Fibroblast of lung (primary cell): ENCODE measurements around the gene WDR75. TPM values are rescaled to one million over a fixed set of nuclear protein-coding genes. Genes with fewer than 3 reads are reported as not detected.
A peak's percentile ranks its signal among the peaks of the same experiment; 100 is the strongest.

Experiments used
- DNase-seq, 2 donors: peaks; one replicate each; pipeline versions ENCODE4 v3.0.0 to v3.0.0-alpha.2; 2010; ENCODE audit warnings: low read depth in 2 of 2
- H2AFZ ChIP-seq: 2 replicates; pipeline ENCODE4 v1.5.1; 2012; ENCODE audit warnings: low read length, control low read depth, inconsistent platforms
- H3K27ac ChIP-seq: 2 replicates; pipeline ENCODE4 v1.5.1; 2011; ENCODE audit warnings: low read length, control low read depth; ENCODE audit not compliant: insufficient read depth
- H3K27me3 ChIP-seq: 2 replicates; pipeline ENCODE4 v1.5.1; 2011; ENCODE audit warnings: mild to moderate bottlenecking, low read length; ENCODE audit not compliant: control insufficient read depth, insufficient read depth
- H3K36me3 ChIP-seq: 2 replicates; pipeline ENCODE4 v1.5.1; 2011; ENCODE audit warnings: low read length; ENCODE audit not compliant: control insufficient read depth, insufficient read depth
- H3K4me1 ChIP-seq: 2 replicates; pipeline ENCODE4 v1.5.1; 2011; ENCODE audit warnings: low read length; ENCODE audit not compliant: control insufficient read depth, insufficient read depth; ENCODE audit errors: extremely low read depth
- H3K4me2 ChIP-seq: 2 replicates; pipeline ENCODE4 v1.5.1; 2011; ENCODE audit warnings: low read length, control low read depth; ENCODE audit not compliant: insufficient read depth; ENCODE audit errors: extremely low read depth
- H3K4me3 ChIP-seq, 4 experiments: fragments of 200-600 bp in 1 of 4; sonication (generic) in 1 of 4; replicated peaks in 1 of 4; 2 replicates each; pipeline ENCODE4 v1.5.1; 2011 to 2016; ENCODE audit warnings: low read length in 4 of 4, low read depth in 3 of 4, mild to moderate bottlenecking in 3 of 4, control low read depth in 2 of 4, inconsistent platforms in 1 of 4, mixed read lengths in 1 of 4; ENCODE audit not compliant: insufficient read depth in 1 of 4; ENCODE audit errors: control extremely low read depth in 1 of 4
- H3K79me2 ChIP-seq: 2 replicates; pipeline ENCODE4 v1.5.1; 2012; ENCODE audit warnings: mild to moderate bottlenecking, low read length, inconsistent platforms; ENCODE audit not compliant: control insufficient read depth, insufficient read depth
- H3K9ac ChIP-seq: 2 replicates; pipeline ENCODE4 v1.5.1; 2011; ENCODE audit warnings: mild to moderate bottlenecking, low read length, control low read depth; ENCODE audit not compliant: insufficient read depth
- H3K9me3 ChIP-seq: 2 replicates; pipeline ENCODE4 v1.5.1; 2012; ENCODE audit warnings: low read depth, low read length; ENCODE audit not compliant: control insufficient read depth, insufficient read depth
- H4K20me1 ChIP-seq: 2 replicates; pipeline ENCODE4 v1.5.1; 2011; ENCODE audit warnings: low read length; ENCODE audit not compliant: control insufficient read depth, insufficient read depth; ENCODE audit errors: extremely low read depth
- EZH2 ChIP-seq: IDR thresholded peaks from 2 replicates; pipeline ENCODE4 v1.5.1; 2012; ENCODE audit warnings: low read length, control low read depth, mild to moderate bottlenecking; ENCODE audit errors: missing control alignments
- polyA plus RNA-seq, 2 donors: library from polyadenylated mRNA; depleted of rRNA in 1 of 2; stranded (reverse) in 1 of 2; unstranded in 1 of 2; fragments of >200 nt; gene quantifications; 2 replicates each; pipeline ENCODE4 v1.2.1, GENCODE V29; 2011 to 2012; ENCODE audit warnings: missing spikeins in 1 of 2
- total RNA-seq: library from RNA; depleted of rRNA; stranded (reverse); fragments of >200 nt; gene quantifications from 2 replicates; pipeline ENCODE4 v1.2.1, GENCODE V29; 2014
- TF ChIP-seq, protein P1 (sequence below), 2 donors: IDR thresholded peaks in 1 of 2; conservative IDR thresholded peaks in 1 of 2; 1 replicate in 1 of 2; 2 replicates in 1 of 2; pipeline ENCODE4 v1.5.1; 2011 to 2012; ENCODE audit warnings: low read length in 2 of 2, control low read depth in 1 of 2, inconsistent platforms in 1 of 2, low read depth in 1 of 2, mild to moderate bottlenecking in 1 of 2

WDR75 gene
- total and polyA plus RNA-seq, 2 donors (not counting 1 experiment from before 2014, with no cell fraction given) = 33.9 to 54.0 TPM

GRCh38 chr2:189519631-189520387 lies 78.5 kb downstream of the WDR75 start:
- no peaks in the 10 kb centered on the region for H3K9me3 ChIP-seq
- H4K20me1 ChIP-seq = no peaks in the 10 kb centered on the region
- no peak overlapping the region for H3K9ac ChIP-seq
- no peak overlapping the region for H3K27ac ChIP-seq
- H3K36me3 ChIP-seq = no peaks in the 10 kb centered on the region
- no peak overlapping the region for H3K4me3 ChIP-seq
- DNase-seq = no peak
- H3K4me2 ChIP-seq = no peak overlapping the region
- H2AFZ ChIP-seq = no peak overlapping the region
- H3K79me2 ChIP-seq = no peaks in the 10 kb centered on the region
- no peaks in the 10 kb centered on the region for H3K27me3 ChIP-seq
- no peaks in the 10 kb centered on the region for H3K4me1 ChIP-seq
- TF ChIP-seq, protein P1, sequence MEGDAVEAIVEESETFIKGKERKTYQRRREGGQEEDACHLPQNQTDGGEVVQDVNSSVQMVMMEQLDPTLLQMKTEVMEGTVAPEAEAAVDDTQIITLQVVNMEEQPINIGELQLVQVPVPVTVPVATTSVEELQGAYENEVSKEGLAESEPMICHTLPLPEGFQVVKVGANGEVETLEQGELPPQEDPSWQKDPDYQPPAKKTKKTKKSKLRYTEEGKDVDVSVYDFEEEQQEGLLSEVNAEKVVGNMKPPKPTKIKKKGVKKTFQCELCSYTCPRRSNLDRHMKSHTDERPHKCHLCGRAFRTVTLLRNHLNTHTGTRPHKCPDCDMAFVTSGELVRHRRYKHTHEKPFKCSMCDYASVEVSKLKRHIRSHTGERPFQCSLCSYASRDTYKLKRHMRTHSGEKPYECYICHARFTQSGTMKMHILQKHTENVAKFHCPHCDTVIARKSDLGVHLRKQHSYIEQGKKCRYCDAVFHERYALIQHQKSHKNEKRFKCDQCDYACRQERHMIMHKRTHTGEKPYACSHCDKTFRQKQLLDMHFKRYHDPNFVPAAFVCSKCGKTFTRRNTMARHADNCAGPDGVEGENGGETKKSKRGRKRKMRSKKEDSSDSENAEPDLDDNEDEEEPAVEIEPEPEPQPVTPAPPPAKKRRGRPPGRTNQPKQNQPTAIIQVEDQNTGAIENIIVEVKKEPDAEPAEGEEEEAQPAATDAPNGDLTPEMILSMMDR (conservative IDR thresholded peaks at IDR 0.05 in 1 of 2, IDR thresholded peaks at IDR 0.05 in 1 of 2; ENCODE audit: low read depth in 1 of 2, low read length in 2 of 2) = no peak
- no peak for TF ChIP-seq EZH2

- Histone ChIP-seq H3K9me3 (no peaks in the 10 kb centered on the region), H3K4me1 (no peaks in the 10 kb centered on the region), H3K4me3 (no peak overlapping the region), H2AFZ (no peak overlapping the region), H3K79me2 (no peaks in the 10 kb centered on the region), H4K20me1 (no peaks in the 10 kb centered on the region), H3K27ac (no peak overlapping the region), H3K4me2 (peak overlapping the region; percentile 19), H3K36me3 (no peaks in the 10 kb centered on the region), H3K27me3 (no peaks in the 10 kb centered on the region), H3K9ac (no peak overlapping the region)
- TF ChIP-seq, protein P1 (conservative IDR thresholded peaks at IDR 0.05 in 1 of 2, IDR thresholded peaks at IDR 0.05 in 1 of 2; ENCODE audit: low read depth in 1 of 2, low read length in 2 of 2) = no peak
- TF ChIP-seq EZH2 = no peak
- peak in 1 of 2 donors; percentile 56 for DNase-seq
Measured at GRCh38 chr2:189521699-189522434, 80.6 kb downstream of the WDR75 start.

DNA sequence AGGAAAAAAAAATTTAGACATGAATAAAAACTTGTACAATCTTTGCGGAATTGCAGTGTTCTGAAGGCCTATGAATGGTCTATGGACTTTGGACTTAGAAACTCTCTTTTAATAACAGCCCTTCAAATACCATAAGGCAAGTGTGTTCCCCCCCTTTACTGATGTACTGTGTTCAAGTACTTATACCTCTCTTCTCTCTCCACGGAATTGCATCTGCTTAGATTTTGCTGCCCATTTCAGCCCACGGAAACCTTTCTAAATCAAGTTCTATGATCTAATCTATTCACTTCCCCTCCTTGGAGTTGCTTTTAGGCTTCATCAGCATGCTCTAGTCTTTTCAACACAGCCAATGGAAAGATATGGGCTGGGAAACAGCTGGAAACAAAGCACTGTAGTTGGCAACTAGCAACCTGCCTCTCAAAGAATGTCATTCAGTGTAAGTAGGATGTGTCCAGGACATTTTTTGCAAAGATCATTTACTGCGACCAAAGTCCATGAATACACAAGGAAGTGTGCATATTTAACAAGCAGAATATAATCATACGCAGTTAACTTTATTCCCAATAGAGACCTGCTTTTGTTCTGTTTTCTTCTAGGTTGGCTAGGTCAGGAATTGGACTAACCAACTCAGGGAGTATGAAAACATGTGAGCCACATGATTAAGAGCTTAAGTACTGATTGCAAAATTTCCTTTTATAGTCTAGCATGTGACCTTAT lies 81.3 kb downstream of the WDR75 start:
- Histone ChIP-seq H3K9me3 (no peaks in the 10 kb centered on the region), H3K36me3 (no peaks in the 10 kb centered on the region), H3K4me3 (no peak overlapping the region), H3K4me2 (no peak overlapping the region), H3K9ac (no peak overlapping the region), H3K27me3 (no peaks in the 10 kb centered on the region), H3K4me1 (no peaks in the 10 kb centered on the region), H3K27ac (no peak overlapping the region), H4K20me1 (no peaks in the 10 kb centered on the region), H3K79me2 (no peaks in the 10 kb centered on the region), H2AFZ (peak overlapping the region; percentile 21)
- TF ChIP-seq, protein P1 (conservative IDR thresholded peaks at IDR 0.05 in 1 of 2, IDR thresholded peaks at IDR 0.05 in 1 of 2; ENCODE audit: low read depth in 1 of 2, low read length in 2 of 2) = no peak
- TF ChIP-seq EZH2 = no peak
- no peak for DNase-seq
